ENCODE data around the gene PRR18.
A peak's percentile ranks its signal among the peaks of the same experiment; 100 is the strongest.

PRR18 gene

GRCh38 chr6:166274739-166275370, 33.3 kb downstream of the PRR18 start:
- peak; percentile 22 for DNase-seq

GRCh38 chr6:166274163-166274562, 34.0 kb downstream of the PRR18 start:
- peak; percentile 6 for DNase-seq

GRCh38 chr6:166271376-166271765, 36.8 kb downstream of the PRR18 start:
- DNase-seq, result peak; percentile 9

GRCh38 chr6:166270706-166271375, 37.4 kb downstream of the PRR18 start:
- peak; percentile 10 for DNase-seq

- no peak for DNase-seq
Observed at GRCh38 chr6:166269301-166270039, 38.7 kb downstream of the PRR18 start.

- DNase-seq, result no peak
Observed at GRCh38 chr6:166268431-166268830, 39.8 kb downstream of the PRR18 start.

GRCh38 chr6:166267526-166267925, 40.7 kb downstream of the PRR18 start:
- no peak for DNase-seq

GRCh38 chr6:166266336-166266735, 41.9 kb downstream of the PRR18 start:
- no peak for DNase-seq

- DNase-seq, result peak; percentile 7
Observed at GRCh38 chr6:166262743-166263515, 45.3 kb downstream of the PRR18 start.

GRCh38 chr6:166259296-166259977, 48.8 kb downstream of the PRR18 start:
- no peak for DNase-seq

- DNase-seq, result peak; percentile 58
Observed at GRCh38 chr6:166258854-166259276, 49.3 kb downstream of the PRR18 start.

GRCh38 chr6:166257911-166258318, 50.3 kb downstream of the PRR18 start:
- DNase-seq, result peak; percentile 49
